HG02973 (cell line): Measurements from ENCODE around the gene MAB21L4.

Source experiments
- ATAC-seq: cut with Tn5 transposase; IDR thresholded peaks from one replicate; pipeline ENCODE4 v1.9.1; 2021; ENCODE audit warnings: moderate library complexity; ENCODE audit not compliant: unreplicated experiment

The MAB21L4 gene

DNA sequence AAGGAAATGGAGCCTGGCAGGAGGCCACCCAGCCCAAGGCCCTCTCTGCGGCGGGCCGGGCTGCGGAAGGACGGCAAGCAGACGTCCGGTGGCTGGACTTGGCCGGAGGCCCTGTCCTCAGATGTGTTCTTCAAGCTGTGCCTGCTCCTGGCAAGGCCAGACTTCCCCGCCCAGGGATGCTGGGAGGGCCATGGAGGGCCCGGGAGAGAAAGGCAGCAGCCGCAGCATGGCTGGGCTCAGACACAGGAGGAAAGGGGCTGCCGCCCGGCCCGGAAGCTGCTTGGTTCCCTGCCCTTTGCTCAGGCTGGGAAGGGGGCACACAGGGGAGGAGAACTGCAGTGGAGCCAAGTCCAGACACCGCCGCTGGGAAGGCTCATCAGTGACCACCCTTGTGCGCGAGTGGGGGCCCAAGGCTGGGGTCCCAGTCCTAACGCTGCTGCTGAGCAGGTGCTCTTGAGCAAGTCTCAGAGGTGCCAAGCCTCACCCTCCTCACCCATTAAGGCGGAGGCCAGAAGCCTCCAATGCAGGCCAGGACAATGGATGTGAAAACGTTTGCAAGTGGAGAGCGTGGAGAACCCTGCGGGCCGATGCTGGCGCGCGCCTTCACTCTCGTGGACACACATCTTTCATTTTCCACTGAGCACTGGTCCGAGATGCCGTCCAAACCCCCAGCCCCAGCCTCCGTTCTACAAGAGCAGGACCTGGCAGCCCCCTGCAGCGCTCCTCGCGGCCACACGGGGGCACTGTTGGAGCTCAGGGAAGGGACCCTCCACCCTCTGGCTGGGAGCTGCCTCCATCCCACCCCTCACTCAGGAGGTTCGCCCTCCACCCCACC lies 18.1 kb upstream of the MAB21L4 start:
- ATAC-seq = no peak

DNA sequence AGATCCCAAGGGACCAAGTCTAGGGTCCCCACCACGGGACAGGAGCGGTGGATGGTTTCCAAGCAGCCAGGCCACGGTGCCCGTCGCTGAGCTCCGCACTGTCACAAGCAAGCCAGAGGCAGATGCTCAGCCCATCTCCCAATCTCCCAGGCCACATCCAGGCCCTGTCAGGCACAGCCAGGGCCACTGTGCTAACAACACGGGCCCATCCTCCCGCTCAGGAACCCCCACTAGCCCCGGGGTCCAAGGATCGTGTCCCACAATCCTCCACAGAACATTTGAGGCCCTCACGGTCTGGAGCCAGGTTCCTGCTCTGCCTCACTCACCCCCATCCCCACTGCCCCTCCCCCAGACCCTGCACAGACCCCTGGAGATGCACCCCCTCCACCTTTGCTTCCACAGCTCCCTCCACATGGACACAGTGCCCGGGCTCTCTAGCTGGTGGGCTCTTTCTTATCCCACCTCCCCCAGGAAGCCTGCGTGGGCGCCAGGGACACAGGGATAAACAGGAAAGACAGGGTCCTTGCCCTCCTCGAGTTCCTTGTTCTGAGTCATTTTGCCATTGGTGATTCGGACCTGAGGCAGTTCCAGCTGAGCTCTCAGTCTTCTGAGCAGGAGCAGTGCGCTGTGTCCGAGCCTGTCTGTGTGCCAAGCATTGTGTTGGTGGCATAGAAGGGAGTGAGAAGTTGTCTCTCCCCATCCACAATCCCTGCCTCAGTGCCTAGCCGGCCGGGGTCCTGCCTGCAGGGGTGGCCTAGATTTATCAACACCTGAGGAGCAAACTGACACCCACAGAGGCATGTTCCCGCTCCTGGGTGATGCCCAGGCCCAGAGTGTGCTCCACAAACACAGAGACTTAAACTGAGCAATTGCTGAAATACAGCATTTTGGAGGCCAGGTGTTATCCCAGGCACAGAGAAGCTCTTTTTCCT lies 17.2 kb upstream of the MAB21L4 start:
- no peak for ATAC-seq

DNA sequence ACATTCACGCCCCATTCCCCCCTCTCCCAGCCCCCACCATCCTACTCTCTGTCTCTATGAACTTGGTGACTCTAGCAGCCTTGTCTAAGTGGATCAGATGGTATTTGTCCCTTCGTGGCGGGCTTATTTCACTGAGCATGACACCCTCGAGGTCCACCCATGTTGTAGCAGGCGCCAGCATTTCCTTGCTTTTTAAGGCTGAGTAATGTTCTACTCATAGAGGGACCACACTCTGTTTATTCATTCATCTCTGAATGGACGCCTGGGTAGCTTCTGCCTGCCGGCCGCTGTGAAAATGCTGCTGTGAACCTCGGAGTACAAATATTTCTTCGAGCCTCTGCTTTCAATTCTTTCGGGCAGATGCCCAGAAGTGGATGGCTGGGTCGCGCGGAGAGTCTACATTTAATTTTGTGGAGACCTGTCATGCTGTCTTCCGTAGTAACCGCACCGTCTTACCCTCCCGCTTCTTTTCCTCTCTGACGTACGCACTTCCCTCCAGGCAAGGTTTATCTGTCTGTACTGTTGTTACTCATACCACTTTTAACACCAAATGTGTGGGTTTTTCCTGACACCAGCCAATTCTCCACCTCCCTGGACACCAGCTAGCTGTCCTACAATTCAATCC lies 15.8 kb upstream of the MAB21L4 start:
- ATAC-seq = no peak

DNA sequence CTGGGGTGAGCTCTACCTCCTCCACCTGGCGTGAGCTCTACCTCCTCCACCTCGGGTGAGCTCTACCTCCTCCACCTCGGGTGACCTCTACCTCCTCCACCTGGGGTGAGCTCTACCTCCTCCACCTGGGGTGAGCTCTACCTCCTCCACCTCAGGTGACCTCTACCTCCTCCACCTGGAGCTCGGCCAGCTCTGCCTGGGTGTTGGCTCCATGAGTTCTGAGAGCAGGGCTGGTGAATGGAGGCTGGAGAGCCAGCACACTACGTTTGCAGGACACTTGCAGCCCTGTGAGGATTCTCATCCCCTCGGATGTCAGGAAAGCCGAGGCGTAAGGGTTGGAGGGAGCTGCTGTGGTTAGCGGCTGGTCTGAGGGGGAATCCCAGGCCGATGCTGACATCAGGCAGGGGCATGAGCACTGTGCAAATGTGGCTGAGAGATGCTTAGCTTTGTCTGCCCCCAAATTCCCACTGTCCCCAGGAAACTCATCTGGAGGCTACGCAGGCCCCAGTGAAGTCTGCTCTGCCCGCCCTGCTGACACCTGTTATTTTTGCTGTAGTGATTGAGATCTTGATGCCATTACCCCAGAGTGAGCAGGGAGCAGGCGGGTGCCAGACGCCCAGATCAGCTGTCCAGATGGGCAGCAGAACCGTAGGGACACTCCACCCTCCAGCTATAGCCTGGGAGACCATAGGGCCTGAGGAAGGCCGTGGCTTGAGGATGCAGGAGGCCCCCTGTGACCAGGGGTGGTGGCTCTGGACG lies 13.4 kb upstream of the MAB21L4 start:
- ATAC-seq = no peak

DNA sequence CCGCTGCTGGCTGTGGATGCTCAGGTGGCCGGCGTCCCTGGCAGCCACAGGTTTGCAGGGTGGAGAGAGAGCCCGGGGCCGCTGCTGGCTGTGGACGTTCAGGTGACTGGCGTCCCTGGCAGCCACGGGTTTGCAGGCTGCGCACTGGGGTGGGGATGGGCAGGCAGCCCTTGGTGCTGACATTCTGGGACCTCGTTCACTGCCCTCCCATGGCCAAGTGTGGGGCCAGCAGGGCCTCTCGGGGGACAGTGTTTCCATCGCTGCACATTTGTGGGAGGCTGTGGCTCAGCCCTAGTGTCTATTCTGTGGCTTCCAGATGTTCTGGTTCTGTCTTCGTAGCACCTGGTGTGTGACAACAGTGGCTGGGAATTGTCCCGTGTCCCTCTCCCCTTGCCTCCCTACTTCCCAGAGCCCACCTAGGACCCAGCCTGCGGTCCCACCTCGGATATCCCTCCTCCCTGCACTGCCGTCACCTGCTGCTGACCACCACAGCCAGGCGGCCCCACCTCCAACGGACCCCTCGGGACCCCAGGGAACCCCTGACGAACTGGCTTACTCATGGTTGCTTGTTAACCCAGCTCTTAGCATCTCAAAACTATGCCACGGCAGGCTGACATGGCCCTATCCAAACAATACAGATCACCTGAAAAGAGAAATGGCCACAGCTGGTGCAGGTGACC lies 11.1 kb upstream of the MAB21L4 start:
- no peak for ATAC-seq

DNA sequence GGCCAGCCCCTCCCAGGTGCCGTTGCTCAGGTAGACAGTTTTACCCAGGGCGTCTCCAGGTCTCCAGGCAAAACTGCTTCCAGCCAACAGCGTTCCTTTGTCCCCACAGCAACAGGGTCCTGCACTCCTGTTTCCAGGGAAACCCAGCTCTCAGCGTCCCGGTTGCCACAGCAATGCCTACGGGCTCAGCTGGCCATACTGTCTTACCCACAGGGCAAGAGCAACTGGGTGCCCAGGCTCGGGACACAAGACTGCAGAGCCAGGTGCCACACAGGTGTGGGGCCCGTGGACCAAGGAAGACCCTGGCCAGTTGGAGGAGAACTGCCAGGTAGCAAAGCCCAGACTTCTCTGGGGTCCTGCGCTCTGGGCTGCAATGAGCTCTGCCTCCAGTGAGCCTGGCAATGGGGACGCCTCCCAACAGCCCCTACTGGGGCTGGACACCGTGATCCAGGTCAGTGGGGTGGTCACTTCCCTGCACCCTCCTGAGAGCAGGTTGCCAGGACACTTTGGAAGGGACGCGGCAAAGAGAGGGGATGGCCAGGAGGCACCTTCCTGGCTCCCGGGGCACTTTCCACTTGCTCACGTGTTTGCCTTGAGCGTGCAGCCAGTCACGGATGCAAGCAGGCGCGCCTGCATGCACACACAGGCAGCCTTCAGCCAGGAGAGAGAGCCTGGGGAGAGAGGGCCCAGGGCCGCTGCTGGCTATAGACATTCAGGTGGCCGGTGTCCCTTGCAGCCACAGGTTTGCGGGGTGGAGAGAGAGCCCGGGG lies 10.4 kb upstream of the MAB21L4 start, which contains the start of gene CROCC2:
Gene CROCC2 (plus strand): TSS at position 196 of the 770 bp plus-strand sequence. CDS start 178 bp downstream, at position 374.
- no peak for ATAC-seq

DNA sequence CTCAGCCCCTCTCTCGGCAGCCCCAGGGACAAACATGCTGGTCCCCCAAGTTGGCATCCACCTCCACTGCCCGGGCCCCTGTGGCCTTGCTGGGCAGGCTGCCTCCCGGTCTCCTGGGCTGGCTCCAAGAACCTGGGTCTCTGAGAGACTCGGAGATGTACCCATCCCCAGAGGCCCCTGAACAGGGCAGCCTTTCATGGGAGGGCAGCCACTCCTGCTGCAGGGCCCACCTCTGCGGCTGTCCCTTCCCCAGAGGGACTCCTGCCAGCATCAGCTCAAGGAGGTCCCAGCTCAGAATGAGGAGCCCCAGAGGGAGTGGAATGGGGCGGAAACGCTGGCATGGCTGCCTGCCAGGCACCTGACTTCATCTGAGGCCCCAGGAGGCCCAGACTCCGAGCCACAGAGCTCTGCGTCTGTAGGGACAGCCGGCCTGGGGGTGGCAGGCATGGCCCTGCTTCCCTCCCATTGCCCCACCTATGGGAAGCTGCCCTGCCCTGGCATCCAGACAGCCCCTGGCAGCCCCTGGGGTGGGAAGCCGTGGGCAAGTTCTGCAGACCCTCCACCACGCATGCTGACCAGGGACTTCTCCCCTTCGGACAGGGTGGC lies 9.3 kb upstream of the MAB21L4 start:
- no peak for ATAC-seq

DNA sequence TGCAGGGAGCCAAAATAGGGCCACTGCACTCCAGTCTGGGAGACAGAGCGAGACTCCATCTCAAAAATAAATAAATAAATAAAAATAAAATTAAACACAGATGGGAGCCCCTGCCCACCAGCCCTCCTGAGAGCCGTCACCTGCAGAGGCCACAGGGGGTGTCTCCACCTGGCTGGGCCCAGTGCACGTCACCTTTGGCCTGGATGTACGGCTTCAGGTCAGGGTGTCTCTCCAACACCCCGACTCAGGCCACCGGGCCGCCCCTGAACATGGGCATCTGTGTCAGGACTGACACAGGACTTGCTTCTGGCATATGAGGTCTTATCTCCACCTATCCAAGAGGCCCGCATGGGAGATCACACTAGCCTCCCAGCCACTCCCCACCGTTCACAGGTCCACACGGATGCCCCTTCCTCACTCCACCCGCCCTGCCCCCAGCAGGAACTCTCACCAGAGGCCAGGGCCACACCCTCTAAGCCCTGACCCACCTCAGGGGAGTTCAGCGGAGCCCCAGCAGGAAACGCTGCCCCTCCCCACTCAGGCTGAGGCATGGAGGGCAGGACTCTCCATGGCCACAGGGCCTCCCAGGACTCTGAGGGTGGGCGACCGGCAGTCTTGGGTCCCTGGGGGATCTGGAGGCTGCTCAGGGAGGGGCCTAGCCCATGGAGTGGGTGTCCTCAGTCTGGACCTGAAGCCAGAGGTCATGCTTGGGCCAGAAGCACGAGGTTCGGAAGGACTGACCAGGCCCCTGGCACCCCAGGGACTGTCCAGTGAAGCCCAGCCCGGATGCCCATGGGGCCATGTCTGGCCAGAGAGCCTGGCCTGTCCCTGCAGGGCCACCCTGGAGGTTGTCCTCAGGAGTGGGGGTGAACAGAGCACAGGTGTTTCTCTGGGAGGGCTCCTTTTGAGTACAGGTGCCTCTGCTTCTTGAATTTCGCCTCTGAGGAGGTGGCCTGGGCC lies 8.5 kb upstream of the MAB21L4 start:
- no peak for ATAC-seq

DNA sequence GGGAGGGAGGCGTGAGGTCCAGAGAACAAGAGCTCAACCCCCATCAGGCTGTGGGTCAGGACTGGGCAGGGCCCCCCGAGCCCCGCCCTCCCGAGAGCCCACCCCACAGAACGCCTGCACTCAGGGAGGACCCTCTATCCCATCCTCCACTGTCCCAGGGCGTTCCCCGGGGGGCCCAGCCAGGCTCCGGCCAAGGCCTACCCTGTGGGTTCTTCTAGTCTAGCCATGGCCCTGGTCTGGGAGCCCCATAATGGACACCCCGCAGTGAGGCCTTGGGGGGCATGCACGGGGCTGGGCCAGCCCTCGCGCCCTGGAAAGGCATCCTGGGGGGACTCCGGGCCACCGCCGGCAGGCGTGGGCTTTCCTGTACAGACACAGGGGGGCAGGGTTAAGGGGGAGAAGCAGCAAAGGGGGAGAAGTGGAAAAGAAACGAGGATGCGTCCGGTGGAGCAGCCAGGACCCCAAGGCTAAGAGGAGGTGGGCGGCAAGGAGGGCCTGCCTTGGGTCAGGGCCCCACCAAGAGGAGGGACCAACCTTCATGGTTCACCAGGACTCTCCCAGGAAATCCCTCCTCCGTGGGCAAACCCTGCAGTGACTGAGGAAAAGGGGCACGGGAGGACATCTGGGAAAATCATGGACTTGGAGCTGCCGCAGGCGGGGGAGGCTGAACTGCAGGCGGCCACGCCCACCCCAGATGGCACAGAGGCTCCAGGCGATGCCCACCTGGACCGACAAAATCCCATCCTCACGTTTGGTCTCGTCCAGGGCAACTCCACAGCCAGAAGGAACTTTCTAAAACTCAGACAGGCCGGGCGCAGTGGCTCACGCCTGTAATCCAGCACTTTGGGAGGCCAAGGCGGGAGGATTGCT lies 7.5 kb upstream of the MAB21L4 start:
- no peak for ATAC-seq

DNA sequence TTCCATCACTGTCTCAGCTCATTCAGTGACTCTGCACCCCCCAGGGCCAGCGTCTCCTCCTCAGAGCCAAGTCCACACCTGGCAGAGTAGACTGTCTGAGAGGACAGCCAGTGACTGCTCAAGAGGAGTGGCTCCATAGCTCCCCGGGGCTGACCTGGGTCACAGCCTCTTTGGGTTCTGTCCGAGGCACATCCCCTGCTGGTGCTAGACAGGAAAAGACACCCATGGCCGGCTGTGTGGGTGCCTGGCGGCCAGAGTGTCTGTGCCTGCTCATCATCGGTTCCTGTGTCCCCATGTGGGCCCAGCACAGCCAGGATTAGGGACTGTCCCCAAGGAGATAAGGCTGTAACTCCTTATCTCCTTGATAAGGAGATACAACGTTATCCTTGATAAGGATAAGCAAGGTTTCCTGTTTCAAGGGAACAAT lies 6.7 kb upstream of the MAB21L4 start:
- ATAC-seq = no peak

DNA sequence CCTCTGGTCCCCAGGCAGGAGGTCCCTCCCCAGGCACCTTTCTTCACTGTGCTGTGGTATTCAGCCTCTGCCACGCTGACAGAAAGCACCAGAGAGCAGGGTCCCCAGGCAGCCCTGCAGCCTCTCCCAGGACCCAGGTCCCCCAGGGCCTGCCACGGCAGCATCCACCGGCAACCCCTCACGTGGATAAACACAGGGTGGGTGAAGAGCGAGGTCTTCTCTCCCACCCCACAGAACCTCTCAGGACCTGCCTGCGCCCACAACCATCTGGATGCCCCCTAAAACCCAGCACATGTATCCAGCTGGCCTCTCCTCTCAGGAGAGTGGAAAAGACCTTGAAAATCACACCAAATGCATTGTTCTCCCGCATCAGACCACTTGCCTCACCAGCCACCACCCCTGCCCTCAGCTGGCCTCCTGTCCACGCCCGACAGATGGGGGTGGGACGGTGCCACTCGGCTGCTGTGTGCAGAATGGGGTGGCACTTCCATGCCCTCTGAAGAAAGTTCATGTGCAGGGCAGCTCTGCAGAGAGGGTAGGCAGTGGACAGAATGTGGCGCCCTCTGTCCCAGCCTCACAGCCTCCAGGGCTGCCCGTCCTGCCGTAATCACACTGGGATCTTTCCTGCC lies 6.1 kb upstream of the MAB21L4 start:
- ATAC-seq = no peak

DNA sequence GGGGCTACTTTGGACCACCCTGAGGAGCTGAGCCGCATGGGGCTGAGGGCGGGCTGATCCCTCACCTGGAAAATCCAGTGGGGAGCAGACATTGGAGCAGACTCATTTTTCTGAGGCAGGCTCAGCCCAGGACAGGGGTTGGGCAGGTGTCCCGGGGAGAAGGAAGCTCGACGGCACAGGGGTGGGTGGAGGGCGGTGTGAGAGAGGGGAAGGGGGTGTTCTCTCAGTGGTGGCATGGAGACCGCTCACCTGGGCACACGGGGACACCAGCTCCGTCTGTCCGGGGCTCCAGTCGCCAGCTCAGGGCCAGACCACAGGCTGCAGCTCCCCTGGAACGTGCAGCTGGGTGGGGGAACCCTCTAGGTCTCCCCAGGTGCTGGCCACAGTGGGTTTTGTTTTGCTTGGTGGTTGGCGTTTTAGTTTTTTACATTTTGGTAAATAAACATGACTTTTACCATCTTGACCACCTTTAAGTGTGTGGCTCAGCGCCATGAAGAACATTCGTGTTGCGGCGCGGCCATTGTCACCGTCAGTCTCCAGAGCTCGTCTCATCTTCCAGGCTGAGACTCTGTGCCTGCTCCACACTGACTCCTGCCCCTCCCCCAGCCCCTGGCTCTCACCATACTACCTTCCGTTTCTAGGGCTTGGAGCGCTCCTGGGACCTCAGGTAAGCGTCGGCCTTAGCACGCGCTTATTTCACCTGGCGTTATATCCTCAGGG lies 4.3 kb upstream of the MAB21L4 start:
- no peak for ATAC-seq

DNA sequence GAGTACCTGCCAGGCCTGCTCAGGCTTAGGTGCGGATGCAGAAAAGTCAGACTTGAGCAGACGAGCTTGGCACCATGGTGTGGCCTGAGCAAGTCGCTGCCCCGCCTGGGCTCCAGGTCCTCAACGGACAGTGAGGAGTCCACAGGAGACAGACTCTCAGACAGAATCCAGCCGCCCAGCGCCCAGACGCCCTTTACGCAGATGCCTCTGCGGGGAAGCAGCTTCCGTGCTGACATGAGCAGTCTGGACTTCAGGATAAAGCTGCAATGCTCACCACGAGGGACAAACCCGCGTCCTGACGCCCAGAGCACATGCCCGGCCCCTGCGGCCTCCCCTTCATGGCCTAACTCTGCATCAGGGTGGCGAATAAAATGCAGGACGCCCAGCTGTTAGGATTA lies 3.5 kb upstream of the MAB21L4 start:
- ATAC-seq = no peak

DNA sequence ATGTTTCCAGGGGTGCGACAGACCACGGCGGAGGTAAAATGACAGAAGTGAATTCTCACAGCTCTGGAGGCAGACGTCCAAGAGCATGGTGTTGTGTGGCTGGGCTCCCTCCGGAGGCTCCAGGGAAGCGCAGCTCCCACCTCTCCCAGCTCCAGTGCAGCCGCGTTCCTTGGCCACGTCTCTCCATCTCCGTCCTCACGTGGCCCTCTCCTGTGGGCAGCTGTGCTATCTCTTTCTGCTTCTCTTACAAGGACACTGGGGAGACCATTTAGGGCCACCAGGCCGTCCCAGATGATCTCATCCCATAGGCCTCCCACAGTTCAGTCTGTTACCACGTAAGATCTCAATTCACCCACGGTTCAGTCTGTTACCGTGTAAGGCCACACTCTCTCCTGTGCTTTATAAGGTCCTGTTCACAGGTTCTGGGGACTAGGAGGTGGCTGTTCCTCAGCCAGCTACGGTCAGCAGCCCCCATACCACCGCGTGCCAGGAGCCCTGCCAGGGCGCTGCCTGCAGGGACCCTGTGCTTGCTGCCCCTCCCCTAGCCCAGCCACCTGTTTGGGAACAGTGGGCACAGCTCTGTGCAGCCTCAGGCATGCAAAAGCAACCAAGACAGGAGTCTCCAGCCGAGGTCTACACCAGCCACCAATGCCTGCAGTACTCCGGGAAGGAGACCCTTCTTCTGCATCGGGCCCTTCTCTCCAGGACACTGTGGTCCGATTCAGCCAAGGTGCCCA lies 2.9 kb upstream of the MAB21L4 start:
- no peak for ATAC-seq

DNA sequence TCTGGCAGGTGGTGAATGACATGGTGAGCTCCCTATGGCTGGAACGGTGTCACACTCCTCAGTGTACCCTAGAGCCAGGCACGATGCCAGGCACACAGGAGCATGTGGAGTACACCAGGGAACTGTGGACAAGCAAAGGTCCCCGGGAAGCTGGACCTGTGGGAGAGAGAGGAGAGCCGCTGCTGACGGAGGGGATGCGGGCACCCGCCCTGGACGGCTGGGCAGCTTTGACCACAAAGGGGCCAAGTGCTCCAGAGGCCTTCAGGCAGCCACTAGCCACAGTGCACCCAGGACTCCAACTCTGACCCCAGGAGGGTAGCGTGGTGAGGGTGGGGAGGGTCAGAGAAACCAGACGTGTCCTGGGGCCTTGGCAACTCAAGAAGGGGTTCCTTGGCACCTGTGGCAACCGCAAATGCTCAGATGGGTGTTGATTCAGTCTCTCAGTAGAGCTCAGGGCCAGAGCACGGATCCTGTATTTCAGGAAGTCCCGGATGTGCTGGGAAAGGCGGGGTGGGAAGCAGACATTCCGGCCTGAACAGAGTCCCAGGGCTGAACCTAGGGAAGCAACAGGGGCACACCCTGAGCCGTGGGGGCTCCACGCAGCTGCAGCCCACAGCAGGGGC lies 2.3 kb upstream of the MAB21L4 start:
- no peak for ATAC-seq
